Stimulated activated CD8-positive, alpha-beta memory T cell treated with anti-CD3 and anti-CD28 coated beads, Interleukin-15, amount 100 ng/mL, for 1 hour (primary cell): ENCODE data around the gene PANX2.

Experiments
- DNase-seq: peaks from one replicate; pipeline ENCODE4 v3.0.0-alpha.2; 2020; ENCODE audit warnings: low read depth

PANX2 gene

GRCh38 chr22:50171319-50171964 is 911 bp downstream of the PANX2 start:
- no peak for DNase-seq

GRCh38 chr22:50171965-50172421 is 1.5 kb downstream of the PANX2 start:
- no peak for DNase-seq

- no peak for DNase-seq
These were observed 2.9 kb downstream of the PANX2 start for GRCh38 chr22:50173311-50173982.

- no peak for DNase-seq
These were observed 3.4 kb downstream of the PANX2 start for GRCh38 chr22:50173983-50174355.

- no peak for DNase-seq
These were observed 4.1 kb downstream of the PANX2 start for GRCh38 chr22:50174382-50175190.

GRCh38 chr22:50175191-50175461 is 4.6 kb downstream of the PANX2 start:
- no peak for DNase-seq

- no peak for DNase-seq
These were observed 5.7 kb downstream of the PANX2 start for GRCh38 chr22:50175921-50176849.

GRCh38 chr22:50176850-50177536 is 6.5 kb downstream of the PANX2 start:
- DNase-seq = no peak

GRCh38 chr22:50177537-50178470 is 7.3 kb downstream of the PANX2 start:
- no peak for DNase-seq

GRCh38 chr22:50178471-50178864 is 7.9 kb downstream of the PANX2 start:
- DNase-seq = no peak

- no peak for DNase-seq
These were observed 8.6 kb downstream of the PANX2 start for GRCh38 chr22:50178871-50179869.

- DNase-seq = no peak
These were observed 9.6 kb downstream of the PANX2 start for GRCh38 chr22:50179937-50180726.

GRCh38 chr22:50180727-50181521 is 10.4 kb downstream of the PANX2 start:
- DNase-seq = no peak

- no peak for DNase-seq
These were observed 11.9 kb downstream of the PANX2 start for GRCh38 chr22:50182176-50183081.

GRCh38 chr22:50183141-50183971 is 12.8 kb downstream of the PANX2 start:
- DNase-seq = no peak
